Lower leg skin (tissue), 3 donors: Measurements from ENCODE around the gene DPP10.

ENCODE experiments used
- CTCF ChIP-seq, 3 donors: fragments of 450-650 bp; IDR thresholded peaks; one replicate each; pipeline ENCODE4 v1.5.1; 2016; ENCODE audit warnings: antibody characterized with exemption in 3 of 3, mild to moderate bottlenecking in 3 of 3, moderate library complexity in 2 of 3
- POLR2A ChIP-seq, 2 donors: fragments of 450-650 bp; IDR thresholded peaks; one replicate each; pipeline ENCODE4 v1.6.1; 2016 to 2017; ENCODE audit warnings: antibody characterized with exemption in 2 of 2, mild to moderate bottlenecking in 1 of 2, moderate library complexity in 1 of 2

GRCh38 chr2:114800371-114800770 is 357.9 kb downstream of the DPP10 start:
- TF ChIP-seq CTCF (IDR thresholded peaks at IDR 0.05) (no peak), POLR2A (IDR thresholded peaks at IDR 0.05) (no peak)
